GM21381 (cell line): ENCODE measurements around the gene SLC66A1.

Experiments used
- ATAC-seq: cut with Tn5 transposase; IDR thresholded peaks from one replicate; pipeline ENCODE4 v1.9.1; 2021; ENCODE audit warnings: mild to moderate bottlenecking, moderate library complexity; ENCODE audit not compliant: unreplicated experiment

The SLC66A1 gene

DNA sequence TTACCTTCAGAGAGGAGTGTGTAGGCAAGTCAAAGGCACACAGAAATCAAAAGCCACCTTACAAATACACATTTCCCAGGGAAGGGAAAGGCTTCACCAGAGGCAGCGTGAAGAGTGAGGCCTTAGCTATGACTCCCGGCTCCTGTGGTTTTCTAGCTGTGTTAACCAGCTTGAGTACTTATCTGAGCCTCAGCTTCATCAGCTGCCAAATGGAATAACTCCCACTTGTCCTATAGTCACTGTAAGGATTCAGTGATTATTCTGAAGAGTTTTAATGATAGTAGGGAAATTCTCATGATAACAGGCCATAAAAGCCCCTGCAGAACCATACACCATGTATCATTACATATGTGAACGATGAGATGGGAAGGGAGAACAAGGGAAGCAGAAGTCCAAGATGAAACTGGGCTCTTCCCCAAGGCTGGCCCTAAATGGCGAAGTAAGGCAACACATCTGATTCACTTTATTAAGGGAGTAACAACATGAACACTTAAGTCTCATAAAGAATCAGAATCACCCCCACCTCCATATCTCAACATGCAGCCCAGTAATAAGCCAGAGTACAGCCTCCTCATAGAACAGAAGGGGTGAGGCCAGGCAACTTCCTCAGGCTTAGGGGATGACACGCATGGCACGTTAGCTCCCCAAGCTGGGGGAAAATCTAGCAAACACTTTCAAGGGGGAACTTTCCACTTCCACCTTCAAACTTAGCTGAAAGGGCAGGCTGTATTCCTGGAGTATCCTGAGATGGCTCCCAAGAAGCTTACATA is 63.7 kb downstream of the SLC66A1 start:
- no peak for ATAC-seq

- ATAC-seq, result no peak
Observed at GRCh38 chr1:19376428-19377372, 64.6 kb downstream of the SLC66A1 start.

- ATAC-seq, result no peak
Observed at GRCh38 chr1:19377812-19378718, 65.9 kb downstream of the SLC66A1 start.
